K562 (cell line): ENCODE measurements around the gene C2orf42.

ENCODE experiments used
- EP300 ChIP-seq: IDR thresholded peaks from 2 replicates; pipeline ENCODE4 v1.6.1; 2012; ENCODE audit warnings: low read length, improper control_type of control experiment
- FOXA1 ChIP-seq: fragments of 450-650 bp; IDR thresholded peaks from 2 replicates; pipeline ENCODE4 v1.6.1; 2016; ENCODE audit warnings: mild to moderate bottlenecking, borderline replicate concordance
- MXI1 ChIP-seq: IDR thresholded peaks from 2 replicates; pipeline ENCODE4 v1.6.1; 2011; ENCODE audit warnings: low read depth, mild to moderate bottlenecking, improper control_type of control experiment, low read length

DNA sequence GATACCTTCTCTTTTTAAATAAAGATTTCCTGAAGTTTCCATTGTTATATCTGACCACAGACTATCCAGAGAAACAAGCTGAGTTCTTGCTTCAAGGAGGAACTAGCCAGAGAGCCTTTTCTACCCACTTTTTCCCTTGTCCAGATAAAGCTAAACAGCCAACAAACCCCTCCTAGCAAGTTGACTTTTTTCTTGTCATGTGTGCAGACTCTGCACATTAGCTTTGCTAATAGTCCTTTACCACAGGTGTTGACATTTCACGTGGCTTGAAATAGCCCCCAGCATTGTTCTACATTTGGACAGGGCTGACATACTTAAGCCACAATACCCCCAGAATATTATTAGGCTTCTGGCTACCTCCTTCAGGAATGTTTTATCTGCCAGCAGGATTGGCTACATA, 62.8 kb downstream of the C2orf42 start:
- TF ChIP-seq FOXA1 (no peak), MXI1 (no peak), EP300 (no peak)
